ENCODE results near the gene PRKAG1. TPM values are rescaled to one million over a fixed set of nuclear protein-coding genes. Genes with fewer than 3 reads are reported as not detected.

Gene PRKAG1
- total and polyA plus RNA-seq, 4 donors = 15.5 to 31.5 (median 20.9) TPM

- DNase-seq (ENCODE audit: low spot score) = no peak
- H3K27ac ChIP-seq (ENCODE audit: low read depth in 1 of 2, low read length in 2 of 2) = no peak overlapping the region
Measured at GRCh38 chr12:48965298-48965838, 53.2 kb downstream of the PRKAG1 start.

DNA sequence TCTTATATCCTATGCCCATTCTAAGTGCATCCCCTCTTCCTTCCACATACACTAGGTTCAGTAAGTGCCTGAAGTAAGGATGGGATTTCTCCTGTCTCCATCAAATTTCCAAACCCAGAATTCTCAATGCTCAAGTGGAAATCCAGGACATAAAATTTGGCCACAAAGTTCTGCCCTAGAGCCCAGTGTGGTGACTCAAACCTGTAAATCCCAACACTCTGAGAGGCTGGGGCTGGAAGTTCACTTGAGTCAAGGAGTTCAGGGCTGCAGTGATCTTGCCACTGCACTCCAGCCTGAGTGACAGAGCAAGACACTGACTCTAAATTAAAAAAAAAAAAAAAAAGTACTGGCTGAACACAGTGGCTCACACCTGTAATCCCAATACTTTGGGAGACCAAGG, 56.8 kb downstream of the PRKAG1 start:
- Histone ChIP-seq H3K4me3 (ENCODE audit: low read depth in 1 of 3, low read length in 3 of 3) (no peak overlapping the region), H3K4me1 (ENCODE audit: control insufficient read depth in 4 of 4, insufficient read depth in 4 of 4, low read length in 3 of 4) (peaks cover 0 to 8% (median 3%) of the 10 kb centered on the region in 4 donors), H3K9me3 (ENCODE audit: control insufficient read depth in 4 of 4, low read length in 3 of 4) (no peaks in the 10 kb centered on the region), H3K9ac (ENCODE audit: low read depth in 1 of 2, low read length in 2 of 2) (no peak overlapping the region), H3K27me3 (ENCODE audit: control insufficient read depth in 4 of 4, insufficient read depth in 4 of 4, low read length in 3 of 4) (no peaks in the 10 kb centered on the region), H3K27ac (ENCODE audit: low read depth in 1 of 2, low read length in 2 of 2) (no peak overlapping the region), H3K36me3 (ENCODE audit: control insufficient read depth in 4 of 4, insufficient read depth in 3 of 4, low read depth in 1 of 4, low read length in 3 of 4) (no peaks in the 10 kb centered on the region)
- DNase-seq (ENCODE audit: low spot score) = no peak
- TF ChIP-seq TAF1 (conservative IDR thresholded peaks at IDR 0.05) = no peak
- no peak for TF ChIP-seq REST (IDR thresholded peaks at IDR 0.05)
- TF ChIP-seq NR2F2 (IDR thresholded peaks at IDR 0.05) = no peak
- TF ChIP-seq FOXA2 (IDR thresholded peaks at IDR 0.05) = no peak
- no peak for TF ChIP-seq HNF4G (IDR thresholded peaks at IDR 0.05)
- TF ChIP-seq EGR1 (IDR thresholded peaks at IDR 0.05; ENCODE audit: low read depth in 2 of 2) = no peak

More at GRCh38 chr12:48965298-48965838, 53.2 kb downstream of the PRKAG1 start:
- Histone ChIP-seq H3K4me1 (ENCODE audit: control insufficient read depth in 4 of 4, insufficient read depth in 4 of 4, low read length in 3 of 4) (peaks cover 0 to 6% (median 3%) of the 10 kb centered on the region in 4 donors), H3K36me3 (ENCODE audit: control insufficient read depth in 4 of 4, insufficient read depth in 3 of 4, low read depth in 1 of 4, low read length in 3 of 4) (no peaks in the 10 kb centered on the region), H3K27me3 (ENCODE audit: control insufficient read depth in 4 of 4, insufficient read depth in 4 of 4, low read length in 3 of 4) (peaks cover 0 to 6% (median 0%) of the 10 kb centered on the region in 4 donors), H3K9ac (ENCODE audit: low read depth in 1 of 2, low read length in 2 of 2) (no peak overlapping the region), H3K4me3 (ENCODE audit: low read depth in 1 of 3, low read length in 3 of 3) (no peak overlapping the region), H3K9me3 (ENCODE audit: control insufficient read depth in 4 of 4, low read length in 3 of 4) (no peaks in the 10 kb centered on the region)
- TF ChIP-seq RAD21 (IDR thresholded peaks at IDR 0.05) (peak; percentile 18 to 34), HNF4G (IDR thresholded peaks at IDR 0.05) (no peak)

DNA sequence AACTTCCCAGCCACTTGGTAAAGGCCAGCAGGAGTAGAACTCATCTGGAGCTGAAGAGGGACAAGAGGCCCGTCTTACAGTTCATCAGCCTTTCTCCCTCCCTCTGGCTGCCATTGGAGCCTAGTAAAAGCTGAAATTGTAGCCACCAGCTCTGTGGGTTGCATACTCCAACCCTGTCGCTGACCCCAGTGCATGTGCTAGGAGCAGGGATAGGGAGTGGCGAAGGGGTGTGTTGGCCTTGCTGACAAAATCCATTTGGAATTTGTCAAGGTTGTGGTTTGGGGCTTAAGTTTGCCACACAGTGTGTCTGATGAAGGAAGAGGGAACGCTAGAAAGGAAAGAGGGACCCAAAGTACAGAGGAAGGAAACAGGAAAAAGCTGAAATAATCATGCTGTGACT, 57.2 kb downstream of the PRKAG1 start:
- H3K36me3 ChIP-seq (ENCODE audit: control insufficient read depth in 4 of 4, insufficient read depth in 3 of 4, low read depth in 1 of 4, low read length in 3 of 4) = no peaks in the 10 kb centered on the region
- peaks cover 0 to 12% (median 5%) of the 10 kb centered on the region in 4 donors for H3K4me1 ChIP-seq (ENCODE audit: control insufficient read depth in 4 of 4, insufficient read depth in 4 of 4, low read length in 3 of 4)
- no peaks in the 10 kb centered on the region for H3K27me3 ChIP-seq (ENCODE audit: control insufficient read depth in 4 of 4, insufficient read depth in 4 of 4, low read length in 3 of 4)
- H3K9me3 ChIP-seq (ENCODE audit: control insufficient read depth in 4 of 4, low read length in 3 of 4) = no peaks in the 10 kb centered on the region
- DNase-seq (ENCODE audit: low spot score) = no peak
- no peak overlapping the region for H3K27ac ChIP-seq (ENCODE audit: low read depth in 1 of 2, low read length in 2 of 2)
- no peak overlapping the region for H3K4me3 ChIP-seq (ENCODE audit: low read depth in 1 of 3, low read length in 3 of 3)
- no peak overlapping the region for H3K9ac ChIP-seq (ENCODE audit: low read depth in 1 of 2, low read length in 2 of 2)
- WGBS = 51% methylated on average over 4 of the region's 4 CpGs
- TF ChIP-seq REST (IDR thresholded peaks at IDR 0.05) (no peak), RAD21 (IDR thresholded peaks at IDR 0.05) (no peak), TAF1 (conservative IDR thresholded peaks at IDR 0.05) (no peak), EGR1 (IDR thresholded peaks at IDR 0.05; ENCODE audit: low read depth in 2 of 2) (no peak), HNF4G (IDR thresholded peaks at IDR 0.05) (no peak), SP1 (IDR thresholded peaks at IDR 0.05) (no peak), JUND (IDR thresholded peaks at IDR 0.05) (no peak), GABPA (IDR thresholded peaks at IDR 0.05 in 1 of 2, conservative IDR thresholded peaks at IDR 0.05 in 1 of 2) (no peak), CTCF (IDR thresholded peaks at IDR 0.05; ENCODE audit: low read depth, low read length, missing input control) (no peak), RXRA (IDR thresholded peaks at IDR 0.05) (no peak), FOXA2 (IDR thresholded peaks at IDR 0.05) (no peak), FOXA1 (IDR thresholded peaks at IDR 0.05) (no peak), NR2F2 (IDR thresholded peaks at IDR 0.05) (no peak), YY1 (IDR thresholded peaks at IDR 0.05) (no peak)
- TF ChIP-seq, protein P1, sequence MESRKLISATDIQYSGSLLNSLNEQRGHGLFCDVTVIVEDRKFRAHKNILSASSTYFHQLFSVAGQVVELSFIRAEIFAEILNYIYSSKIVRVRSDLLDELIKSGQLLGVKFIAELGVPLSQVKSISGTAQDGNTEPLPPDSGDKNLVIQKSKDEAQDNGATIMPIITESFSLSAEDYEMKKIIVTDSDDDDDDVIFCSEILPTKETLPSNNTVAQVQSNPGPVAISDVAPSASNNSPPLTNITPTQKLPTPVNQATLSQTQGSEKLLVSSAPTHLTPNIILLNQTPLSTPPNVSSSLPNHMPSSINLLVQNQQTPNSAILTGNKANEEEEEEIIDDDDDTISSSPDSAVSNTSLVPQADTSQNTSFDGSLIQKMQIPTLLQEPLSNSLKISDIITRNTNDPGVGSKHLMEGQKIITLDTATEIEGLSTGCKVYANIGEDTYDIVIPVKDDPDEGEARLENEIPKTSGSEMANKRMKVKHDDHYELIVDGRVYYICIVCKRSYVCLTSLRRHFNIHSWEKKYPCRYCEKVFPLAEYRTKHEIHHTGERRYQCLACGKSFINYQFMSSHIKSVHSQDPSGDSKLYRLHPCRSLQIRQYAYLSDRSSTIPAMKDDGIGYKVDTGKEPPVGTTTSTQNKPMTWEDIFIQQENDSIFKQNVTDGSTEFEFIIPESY (IDR thresholded peaks at IDR 0.05) = no peak

Data from liver (tissue), 9 donors.